ENCODE measurements around the gene WWC2.

Gene WWC2

GRCh38 chr4:183354219-183354618 is 255.2 kb downstream of the WWC2 start:
- DNase-seq (ENCODE audit: low read depth), result no peak

DNA sequence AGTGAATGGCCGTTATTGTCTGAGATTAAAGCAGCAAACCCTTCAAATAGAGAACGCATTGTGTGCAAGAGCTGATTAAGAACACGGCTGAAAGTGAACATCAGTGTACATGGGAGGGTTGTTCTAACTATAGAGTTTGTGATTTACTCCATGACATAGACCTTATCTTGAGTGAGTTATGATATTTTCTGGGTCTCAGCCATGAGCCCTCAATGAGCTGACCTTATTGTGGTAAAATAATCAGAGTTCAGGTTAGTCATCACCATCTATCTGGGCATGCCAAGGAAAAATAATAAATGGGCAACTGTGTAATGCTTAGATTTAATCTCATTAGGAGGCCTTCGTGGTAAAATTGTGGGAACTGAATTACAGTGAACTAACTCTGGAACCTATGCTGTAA is 256.3 kb downstream of the WWC2 start:
- DNase-seq (ENCODE audit: low read depth), result no peak

- no peak for DNase-seq (ENCODE audit: low read depth)
Measured at GRCh38 chr4:183356173-183356830, 257.2 kb downstream of the WWC2 start.

DNA sequence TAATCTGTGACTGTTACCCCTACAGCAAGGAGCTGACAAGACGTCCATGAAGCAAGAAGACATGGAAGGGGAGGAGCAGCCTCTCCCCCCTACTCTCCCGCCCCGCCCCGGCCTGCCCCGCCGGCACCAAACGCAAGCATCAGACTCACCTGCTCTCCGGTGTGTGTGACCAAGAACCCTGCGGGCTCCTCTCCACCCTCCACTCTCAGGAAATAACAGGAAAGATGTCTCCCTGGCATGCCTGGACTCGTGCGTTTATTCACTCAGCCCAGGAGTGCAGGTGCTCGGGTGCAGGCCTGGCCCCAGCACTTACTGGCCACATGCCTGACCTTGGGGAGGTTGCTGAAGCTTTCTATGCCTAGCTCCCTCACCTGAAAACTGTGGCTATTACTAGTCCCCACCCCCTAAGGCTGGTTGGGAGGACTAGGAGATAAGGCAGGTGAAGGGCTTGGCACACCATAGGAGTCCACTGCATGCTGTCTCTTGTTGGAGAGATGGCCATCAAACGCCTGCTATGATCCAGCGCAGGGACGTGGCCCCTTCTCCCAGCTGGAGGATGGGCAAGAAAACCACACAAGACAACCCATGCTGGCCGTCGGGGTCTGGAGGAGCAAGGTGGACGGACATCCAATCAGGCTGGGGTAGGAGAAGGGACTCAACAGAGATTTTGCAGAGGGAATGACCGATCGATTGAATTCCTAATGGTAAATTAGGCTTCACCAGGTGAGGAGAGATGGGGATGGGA is 258.0 kb downstream of the WWC2 start:
- no peak for DNase-seq (ENCODE audit: low read depth)

- DNase-seq (ENCODE audit: low read depth), result no peak
Measured at GRCh38 chr4:183358215-183358755, 259.2 kb downstream of the WWC2 start.

DNA sequence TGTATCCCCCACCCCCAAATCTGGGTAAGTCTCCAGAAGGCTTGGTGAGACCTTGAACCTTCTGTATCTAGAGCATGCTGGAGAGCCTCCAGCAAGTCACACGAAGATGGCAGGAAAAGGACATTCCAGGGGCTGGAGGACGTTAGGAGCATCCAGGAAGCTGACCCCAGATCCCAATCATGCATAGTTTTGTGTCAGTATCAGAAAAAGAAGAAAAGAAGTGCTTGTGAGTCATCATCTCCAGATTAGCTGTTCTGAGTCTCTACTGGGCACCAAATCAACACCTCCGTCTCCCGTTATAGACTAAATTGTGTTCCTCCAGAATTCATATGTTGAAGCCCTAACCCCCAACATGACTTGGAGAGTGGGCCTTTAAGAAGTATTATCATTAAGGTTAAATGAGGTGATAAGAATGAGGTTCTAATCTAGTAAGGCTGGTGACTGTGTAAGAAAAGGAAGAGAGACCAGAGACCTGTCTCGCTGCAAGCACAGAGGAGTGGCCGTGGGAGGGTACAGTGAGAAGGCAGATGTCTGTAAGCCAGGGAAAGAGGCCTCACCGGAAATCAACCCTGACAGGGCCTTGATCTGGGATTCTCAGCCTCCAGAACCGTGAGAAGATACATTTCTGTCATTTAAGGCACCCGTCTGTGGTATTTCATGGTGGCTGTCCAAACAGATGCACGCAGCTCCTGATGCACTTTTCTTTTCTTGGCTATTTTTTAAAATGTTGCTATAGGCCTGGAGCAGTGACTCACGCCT is 261.3 kb downstream of the WWC2 start:
- no peak for DNase-seq (ENCODE audit: low read depth)

- no peak for DNase-seq (ENCODE audit: low read depth)
Measured at GRCh38 chr4:183362036-183362435, 263.0 kb downstream of the WWC2 start.

- DNase-seq (ENCODE audit: low read depth), result no peak
Measured at GRCh38 chr4:183362916-183363542, 264.0 kb downstream of the WWC2 start.

- DNase-seq (ENCODE audit: low read depth), result no peak
Measured at GRCh38 chr4:183364025-183364424, 265.0 kb downstream of the WWC2 start.

- DNase-seq (ENCODE audit: low read depth), result no peak
Measured at GRCh38 chr4:183366206-183366835, 267.3 kb downstream of the WWC2 start.

- DNase-seq (ENCODE audit: low read depth), result no peak
Measured at GRCh38 chr4:183369073-183369472, 270.0 kb downstream of the WWC2 start.

All from activated gamma-delta T cell treated with anti-CD3 and anti-CD28 coated beads, Interleukin-2, amount 50 U/mL, for 16 hours (primary cell).